ENCODE data around the gene CTBP2.

GRCh38 chr10:125026974-125027735 is 133.2 kb downstream of the CTBP2 start:
- TF ChIP-seq ZNF384 (IDR thresholded peaks at IDR 0.05) = no peak
- TF ChIP-seq FOXK2 (IDR thresholded peaks at IDR 0.05) = no peak
- TF ChIP-seq, protein P1, sequence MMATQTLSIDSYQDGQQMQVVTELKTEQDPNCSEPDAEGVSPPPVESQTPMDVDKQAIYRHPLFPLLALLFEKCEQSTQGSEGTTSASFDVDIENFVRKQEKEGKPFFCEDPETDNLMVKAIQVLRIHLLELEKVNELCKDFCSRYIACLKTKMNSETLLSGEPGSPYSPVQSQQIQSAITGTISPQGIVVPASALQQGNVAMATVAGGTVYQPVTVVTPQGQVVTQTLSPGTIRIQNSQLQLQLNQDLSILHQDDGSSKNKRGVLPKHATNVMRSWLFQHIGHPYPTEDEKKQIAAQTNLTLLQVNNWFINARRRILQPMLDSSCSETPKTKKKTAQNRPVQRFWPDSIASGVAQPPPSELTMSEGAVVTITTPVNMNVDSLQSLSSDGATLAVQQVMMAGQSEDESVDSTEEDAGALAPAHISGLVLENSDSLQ (IDR thresholded peaks at IDR 0.05) = no peak
- TF ChIP-seq LEF1 (IDR thresholded peaks at IDR 0.05; ENCODE audit: borderline replicate concordance) = no peak
- TF ChIP-seq BHLHE40 (IDR thresholded peaks at IDR 0.05; ENCODE audit: borderline replicate concordance) = no peak
- no peak for TF ChIP-seq TARDBP (IDR thresholded peaks at IDR 0.05)
- TF ChIP-seq FOXM1 (IDR thresholded peaks at IDR 0.05; ENCODE audit: borderline replicate concordance) = no peak
- TF ChIP-seq ELF4 (IDR thresholded peaks at IDR 0.05) = no peak
- no peak for TF ChIP-seq NFRKB (IDR thresholded peaks at IDR 0.05)
- TF ChIP-seq SP1 (IDR thresholded peaks at IDR 0.05) = no peak
- no peak for TF ChIP-seq SUZ12 (IDR thresholded peaks at IDR 0.05)
- no peak for TF ChIP-seq ARNT (IDR thresholded peaks at IDR 0.05)
- no peak for TF ChIP-seq L3MBTL2 (conservative IDR thresholded peaks at IDR 0.05)
- TF ChIP-seq CTBP1 (IDR thresholded peaks at IDR 0.05; ENCODE audit: borderline replicate concordance) = no peak
